HuH-7.5 (cell line): ENCODE data around the gene CANT1.
"Not testable (repeated sequence)": the region's sequence is repeated elsewhere in the genome, so short reads cannot be mapped to it uniquely, and the experiment has no call there.

Experiments used
- DNase-seq: peaks from one replicate; pipeline ENCODE4 v3.0.0; 2011; ENCODE audit warnings: low spot score

Gene CANT1

GRCh38 chr17:79043191-79043930 lies 33.8 kb upstream of the CANT1 start:
- no peak for DNase-seq

GRCh38 chr17:79042421-79043190 lies 33.0 kb upstream of the CANT1 start:
- DNase-seq = peak; percentile 68

GRCh38 chr17:79041723-79042420 lies 32.3 kb upstream of the CANT1 start:
- DNase-seq = no peak

DNA sequence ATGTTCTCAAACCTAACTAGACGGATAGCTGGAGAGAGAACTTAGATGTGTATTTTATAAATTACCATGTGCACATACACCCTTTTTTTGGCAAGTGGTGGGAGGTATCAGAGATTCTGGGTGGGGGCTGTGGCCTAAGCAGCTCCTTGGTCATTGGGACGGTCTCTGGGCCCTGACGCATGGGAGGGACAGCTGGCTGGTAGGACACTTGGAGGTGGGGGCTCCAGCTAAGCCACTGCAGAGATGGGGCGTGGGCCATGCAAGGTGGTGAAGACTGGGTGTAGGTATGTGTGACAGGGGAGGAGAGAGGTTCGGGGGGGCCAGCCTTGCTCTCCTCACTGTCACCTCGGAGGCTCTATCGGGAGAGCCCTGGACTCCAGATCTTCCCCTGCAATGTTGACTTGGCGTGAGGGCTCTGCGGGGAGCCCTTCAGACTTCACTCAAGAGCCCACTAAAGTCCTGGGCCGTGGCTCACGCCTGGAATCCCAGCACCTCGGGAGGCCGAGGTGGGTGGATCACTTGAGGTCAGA lies 31.5 kb upstream of the CANT1 start:
- DNase-seq = no peak

GRCh38 chr17:79039886-79040285 lies 30.3 kb upstream of the CANT1 start:
- DNase-seq = no peak

DNA sequence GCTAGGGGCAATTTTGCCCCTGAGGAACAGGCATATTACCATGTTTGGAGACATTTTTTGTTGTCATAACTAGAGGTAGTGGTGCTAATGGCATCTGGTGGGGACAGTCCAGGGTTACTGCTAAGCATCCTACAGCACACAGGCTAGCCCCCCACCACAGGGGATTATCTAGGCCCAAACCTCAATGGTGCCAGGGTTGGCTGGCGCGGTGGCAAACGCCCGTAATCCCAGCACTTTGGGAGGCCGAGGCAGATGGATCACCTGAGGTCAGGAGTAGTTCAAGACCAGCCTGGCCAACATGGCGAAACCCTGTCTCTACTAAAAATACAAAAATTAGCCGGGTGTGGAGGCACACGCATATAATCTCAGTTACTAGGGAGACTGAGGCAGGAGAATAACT lies 29.6 kb upstream of the CANT1 start:
- DNase-seq = no peak

DNA sequence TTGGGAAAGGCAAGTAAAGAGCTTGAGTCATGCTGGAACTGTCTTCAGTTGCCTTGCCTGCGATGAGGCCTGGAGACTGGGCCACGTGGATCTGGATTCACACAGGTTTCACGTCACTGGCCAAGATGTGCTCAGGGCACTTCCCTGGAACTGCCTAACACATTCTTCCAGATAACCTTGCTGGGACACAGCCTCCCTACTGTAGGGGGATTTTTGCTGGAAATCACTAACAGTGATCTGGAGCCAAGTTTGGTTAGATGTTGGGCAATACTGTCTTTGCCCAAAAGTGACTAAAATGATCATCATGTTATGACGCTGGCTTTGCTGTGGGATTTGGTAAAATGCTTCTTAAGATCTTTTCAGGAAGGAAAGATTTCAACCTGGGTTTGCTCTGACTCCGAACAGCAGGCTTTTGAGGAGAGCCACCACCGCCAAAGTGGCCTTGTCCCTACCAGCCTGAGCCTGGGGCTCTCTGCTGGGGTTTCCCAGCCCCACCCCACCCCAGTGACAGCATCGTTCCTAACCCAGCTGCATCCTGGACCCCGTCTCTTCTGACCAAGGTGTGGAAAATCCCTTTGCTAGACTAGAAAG lies 29.1 kb upstream of the CANT1 start:
- no peak for DNase-seq

- no peak for DNase-seq
Measured at GRCh38 chr17:79036596-79036995, 27.0 kb upstream of the CANT1 start.

GRCh38 chr17:79036181-79036580 lies 26.6 kb upstream of the CANT1 start:
- DNase-seq = no peak

DNA sequence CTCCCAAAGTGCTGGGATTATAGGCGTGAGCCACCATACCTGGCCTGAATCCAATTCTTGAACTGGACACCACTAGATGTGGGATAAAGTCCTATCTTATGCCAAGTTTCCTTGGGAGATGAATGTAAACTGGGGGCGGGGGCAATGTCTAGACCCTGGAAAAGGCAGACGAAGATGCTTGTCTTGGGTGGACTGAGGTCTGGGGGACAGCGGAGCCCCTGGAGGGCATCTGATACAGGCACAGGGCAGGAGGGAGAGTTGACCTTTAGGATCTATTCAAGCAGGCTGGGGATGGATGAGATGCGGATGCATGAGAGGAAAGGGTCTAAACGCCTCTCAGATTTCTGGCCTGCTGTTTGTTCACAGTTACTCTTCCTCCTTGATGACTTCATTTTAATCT lies 26.1 kb upstream of the CANT1 start:
- DNase-seq = no peak

DNA sequence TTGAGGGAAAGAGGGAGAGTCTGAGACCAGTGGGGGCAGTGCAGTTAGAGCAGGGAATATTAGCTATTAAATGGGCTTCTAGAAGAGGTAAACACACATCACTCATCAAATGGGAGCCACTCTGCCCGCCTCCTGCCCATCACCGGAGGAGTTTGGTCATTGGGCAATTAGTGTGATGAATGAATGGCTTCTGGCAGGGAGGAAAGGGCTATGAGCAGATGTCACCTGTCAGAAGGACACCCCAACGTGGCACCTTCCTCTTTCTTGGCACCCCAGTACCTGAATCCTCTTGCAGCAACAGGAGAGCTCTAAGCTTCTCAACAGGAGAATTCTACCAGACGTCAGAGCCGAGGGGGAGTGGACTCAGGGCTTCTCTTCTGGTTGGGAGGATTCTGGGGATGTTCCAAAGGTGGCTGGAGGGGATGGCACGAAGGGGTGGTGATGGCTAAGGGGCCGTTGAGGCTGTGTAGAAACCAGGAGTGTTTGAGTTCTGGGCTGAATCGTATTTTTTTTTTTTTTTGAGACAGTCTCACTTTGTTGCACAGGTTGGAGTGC lies 25.4 kb upstream of the CANT1 start:
- no peak for DNase-seq

- DNase-seq = no peak
Measured at GRCh38 chr17:79033741-79034501, 24.4 kb upstream of the CANT1 start.

DNA sequence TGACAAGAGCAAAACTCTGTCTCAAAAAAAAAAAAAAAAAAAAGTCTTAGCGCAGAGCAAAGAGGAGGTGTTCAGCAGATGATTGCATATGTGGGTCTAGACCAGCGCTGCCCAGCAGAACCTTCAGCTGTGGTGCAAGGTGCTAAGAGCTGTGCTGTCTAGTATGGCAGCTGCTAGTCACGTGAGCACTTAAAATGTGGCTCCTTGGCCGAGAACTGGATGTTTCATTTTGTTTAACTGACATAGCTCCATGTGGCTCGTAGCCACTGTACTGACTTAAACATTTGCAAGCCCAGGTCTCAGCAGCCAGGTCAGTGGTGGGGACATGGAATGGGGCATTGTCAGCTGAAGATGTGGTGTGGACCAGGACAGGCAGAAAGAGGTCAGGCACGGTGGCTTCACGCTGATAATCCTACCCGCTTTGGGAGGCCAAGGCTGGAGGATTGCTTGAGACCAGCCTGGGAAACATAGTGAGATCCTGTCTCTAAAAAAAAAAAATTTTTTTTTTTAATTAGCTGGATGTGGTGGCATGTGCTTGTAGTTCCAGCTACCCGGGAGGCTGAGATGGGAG lies 23.6 kb upstream of the CANT1 start:
- DNase-seq = no peak

DNA sequence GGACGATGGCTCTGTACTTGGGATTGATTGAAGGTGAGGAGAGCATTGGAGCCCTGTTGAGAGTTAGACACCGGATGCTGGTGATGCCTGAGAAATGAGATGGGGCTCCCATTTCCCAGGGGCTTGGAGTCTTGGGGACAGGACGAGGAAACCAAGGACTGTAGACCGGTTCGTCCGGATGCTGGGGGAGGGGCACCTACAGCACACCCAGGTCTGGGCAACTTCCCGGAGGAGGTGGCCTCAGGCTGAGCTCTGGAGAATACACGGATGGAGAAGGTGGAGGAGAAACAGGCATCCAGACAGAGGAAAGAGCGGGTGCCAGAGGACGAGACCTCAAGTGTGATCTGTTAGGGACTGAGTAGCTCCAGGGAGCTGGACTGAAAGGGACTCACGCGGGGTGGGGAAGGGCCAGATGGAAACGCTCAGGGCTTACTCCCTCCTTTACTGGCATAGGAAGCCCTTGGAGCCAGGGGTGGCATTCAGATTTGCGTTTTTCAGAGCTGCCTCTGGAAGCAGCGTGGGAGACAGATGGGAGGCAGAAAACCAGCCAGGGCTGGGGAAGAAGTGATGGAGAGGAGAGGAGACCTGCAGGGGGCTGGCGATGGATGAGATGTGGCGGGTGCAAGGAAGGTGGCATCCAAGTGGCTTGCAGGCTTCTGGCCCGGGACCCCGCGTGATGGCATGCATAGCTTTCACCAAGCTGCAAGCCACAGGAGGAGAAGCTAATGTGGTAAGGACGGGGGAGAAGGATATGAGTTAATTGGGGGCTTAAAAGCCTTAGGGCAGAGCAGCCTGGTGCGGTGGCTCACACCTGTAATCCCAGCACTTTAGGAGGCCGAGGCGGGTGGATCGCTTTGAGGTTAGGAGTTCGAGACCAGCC lies 22.7 kb upstream of the CANT1 start:
- DNase-seq = no peak

GRCh38 chr17:79030636-79031035 lies 21.1 kb upstream of the CANT1 start:
- not testable (repeated sequence) for DNase-seq

- no peak for DNase-seq
Measured at GRCh38 chr17:79029327-79030009, 19.9 kb upstream of the CANT1 start.

- DNase-seq = no peak
Measured at GRCh38 chr17:79028496-79029326, 19.1 kb upstream of the CANT1 start.

DNA sequence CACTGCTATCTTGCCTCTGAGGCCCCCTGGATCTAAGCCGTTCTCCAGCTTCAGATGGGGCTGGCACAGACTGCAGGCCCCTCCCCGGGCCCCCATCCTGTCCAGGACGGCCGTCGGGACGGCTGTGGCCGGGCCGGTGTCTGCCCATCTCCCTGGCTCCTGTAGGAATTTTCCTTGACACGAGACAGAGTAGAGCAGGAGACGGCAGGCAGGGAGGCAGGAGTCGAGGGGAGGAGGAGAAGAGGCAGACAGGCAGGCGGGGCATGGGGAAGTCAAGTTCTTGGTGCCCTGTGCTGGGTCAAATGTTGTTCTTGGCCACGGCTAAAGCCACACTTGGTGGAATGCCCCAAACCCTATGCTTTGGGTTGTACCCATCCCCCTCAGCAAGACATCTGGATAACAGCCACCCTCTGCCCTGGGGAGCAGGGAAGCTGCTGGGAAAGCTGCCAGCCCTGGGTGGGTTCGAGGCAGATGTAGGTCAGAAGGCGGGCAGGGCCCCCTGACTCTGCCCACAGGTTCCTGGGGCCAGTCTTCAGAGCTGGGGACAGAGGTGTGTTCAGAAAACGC lies 18.4 kb upstream of the CANT1 start:
- DNase-seq = no peak
